GM21737 (cell line): ENCODE results near the gene CLDN20.
"Not testable (repeated sequence)": the region's sequence is repeated elsewhere in the genome, so short reads cannot be mapped to it uniquely, and the experiment has no call there.

Experiments
- ATAC-seq: cut with Tn5 transposase; IDR thresholded peaks from one replicate; pipeline ENCODE4 v1.9.1; 2021; ENCODE audit warnings: mild to moderate bottlenecking, moderate library complexity; ENCODE audit not compliant: unreplicated experiment

Gene CLDN20, protein sequence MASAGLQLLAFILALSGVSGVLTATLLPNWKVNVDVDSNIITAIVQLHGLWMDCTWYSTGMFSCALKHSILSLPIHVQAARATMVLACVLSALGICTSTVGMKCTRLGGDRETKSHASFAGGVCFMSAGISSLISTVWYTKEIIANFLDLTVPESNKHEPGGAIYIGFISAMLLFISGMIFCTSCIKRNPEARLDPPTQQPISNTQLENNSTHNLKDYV

DNA sequence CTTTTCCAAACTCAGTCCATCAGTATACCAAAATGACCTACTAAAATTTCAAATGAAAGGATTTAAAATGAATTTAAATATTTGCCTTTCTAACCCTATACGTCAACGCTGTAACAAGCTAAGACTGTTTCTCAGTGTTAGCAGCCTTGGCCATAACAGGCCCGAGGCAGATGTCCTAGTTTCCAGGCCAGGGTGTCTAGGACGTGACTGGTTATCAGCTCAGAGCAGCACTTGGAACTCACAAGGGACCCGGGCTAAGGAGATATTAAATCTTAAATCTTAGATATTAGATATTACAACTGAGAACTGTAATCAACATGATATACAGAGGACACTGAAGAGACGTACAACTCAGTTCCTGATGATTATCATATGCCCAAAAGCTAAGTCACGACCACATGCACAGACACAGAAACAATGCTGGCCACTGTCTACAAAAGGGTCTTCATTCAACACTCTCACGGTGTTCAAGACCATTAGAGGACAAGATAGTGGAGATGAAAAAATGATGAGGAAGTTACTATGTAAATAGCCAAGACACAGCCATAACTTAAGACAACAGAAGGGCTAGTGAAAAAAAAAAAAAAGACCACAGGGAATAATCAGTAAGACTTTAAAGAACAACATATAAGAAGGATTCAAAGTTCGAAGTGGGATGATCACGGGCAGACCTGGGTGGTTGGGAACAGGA lies at the start of gene CLDN20:
Gene CLDN20 (plus strand): TSS at position 641 of the 691 bp plus-strand sequence. CDS start 11,707 bp downstream, outside the sequence.
- ATAC-seq, result no peak

DNA sequence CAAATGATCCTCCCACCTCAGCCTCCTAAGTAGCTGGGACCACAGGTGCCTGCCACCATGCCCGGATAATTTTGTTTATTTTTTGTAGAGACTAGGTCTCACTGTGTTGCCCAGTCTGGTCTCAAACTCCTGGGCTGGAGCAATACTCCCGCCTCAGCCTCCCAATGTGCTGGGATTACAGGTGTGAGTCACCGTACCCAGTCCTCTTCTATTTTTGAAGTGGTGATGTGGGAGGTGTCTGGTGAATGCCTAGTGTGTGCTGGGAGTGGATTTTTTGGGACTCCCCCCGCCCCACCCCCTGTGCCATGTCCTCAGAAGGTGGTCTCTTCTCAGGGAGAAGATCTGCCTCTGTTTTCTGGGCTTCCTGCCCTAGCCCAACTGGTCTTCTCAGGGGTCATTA lies 47.9 kb upstream of the CLDN20 start:
- no peak for ATAC-seq

DNA sequence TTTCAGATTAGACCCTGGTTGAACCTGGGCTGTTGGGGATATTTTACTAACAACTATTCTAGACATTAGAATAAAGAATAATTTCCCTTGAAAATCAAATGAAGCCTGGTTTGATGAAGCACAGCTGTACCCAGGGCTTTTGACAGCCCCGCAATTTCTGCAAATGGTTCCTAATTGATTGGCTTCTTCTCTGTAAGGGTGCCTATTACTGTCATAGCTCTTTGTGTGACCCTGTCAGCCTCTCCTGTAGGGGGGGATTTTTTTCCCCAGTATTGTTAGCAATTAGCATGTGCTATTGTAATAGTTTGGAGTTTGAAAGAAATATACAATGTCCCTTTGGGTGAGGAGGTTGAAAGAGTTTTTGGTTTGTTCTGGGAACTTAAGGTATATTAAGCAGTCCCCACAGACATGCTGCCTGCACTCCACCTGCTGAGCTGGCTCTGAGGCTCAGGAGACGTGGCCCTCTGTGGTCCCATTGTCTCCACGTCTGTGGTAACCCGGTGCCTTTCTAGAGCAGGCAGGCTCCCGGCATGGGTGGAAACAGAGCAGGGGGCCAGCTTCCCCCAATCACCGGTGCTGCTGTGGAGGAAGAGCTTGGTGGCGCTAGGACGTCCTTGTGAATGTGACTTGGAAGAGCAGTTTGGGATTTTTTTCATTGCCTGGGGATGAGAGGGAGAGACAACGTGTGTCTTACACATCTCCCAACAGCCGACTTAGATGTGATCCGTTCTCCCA lies 47.3 kb upstream of the CLDN20 start:
- ATAC-seq, result no peak

DNA sequence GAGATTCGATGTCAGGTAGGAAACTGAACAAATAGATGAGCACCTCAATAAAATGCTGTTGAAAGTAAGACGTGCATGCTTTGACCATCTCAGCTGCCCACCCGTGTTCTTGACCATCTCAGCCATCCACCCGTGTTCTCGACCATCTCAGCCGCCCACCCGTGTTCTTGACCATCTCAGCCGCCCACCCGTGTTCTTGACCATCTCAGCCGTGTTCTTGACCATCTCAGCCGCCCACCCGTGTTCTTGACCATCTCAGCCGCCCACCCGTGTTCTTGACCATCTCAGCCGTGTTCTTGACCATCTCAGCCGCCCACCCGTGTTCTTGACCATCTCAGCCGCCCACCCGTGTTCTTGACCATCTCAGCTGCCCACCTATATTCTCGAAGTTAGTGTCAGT lies 45.1 kb upstream of the CLDN20 start:
- ATAC-seq, result not testable (repeated sequence)

DNA sequence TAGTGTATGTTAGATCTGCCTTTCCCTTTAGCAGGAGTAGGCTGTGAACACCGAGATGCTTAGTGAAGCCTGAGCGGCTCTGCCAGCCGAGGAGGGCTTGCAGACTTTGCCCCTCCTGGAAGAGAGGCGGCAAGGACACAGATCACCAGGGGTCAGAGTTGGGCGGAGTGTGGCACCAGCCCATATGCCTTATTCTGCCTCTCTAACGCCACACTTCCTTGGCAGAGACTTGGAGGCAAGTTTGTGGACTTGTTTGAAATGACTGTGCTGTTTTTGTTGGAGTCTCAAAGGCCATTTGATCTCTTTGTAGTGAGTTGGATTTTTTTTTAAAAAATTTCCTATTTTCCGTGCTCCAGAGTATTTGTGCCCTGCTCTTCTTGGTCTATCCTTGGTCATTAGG lies 44.5 kb upstream of the CLDN20 start:
- ATAC-seq, result no peak

DNA sequence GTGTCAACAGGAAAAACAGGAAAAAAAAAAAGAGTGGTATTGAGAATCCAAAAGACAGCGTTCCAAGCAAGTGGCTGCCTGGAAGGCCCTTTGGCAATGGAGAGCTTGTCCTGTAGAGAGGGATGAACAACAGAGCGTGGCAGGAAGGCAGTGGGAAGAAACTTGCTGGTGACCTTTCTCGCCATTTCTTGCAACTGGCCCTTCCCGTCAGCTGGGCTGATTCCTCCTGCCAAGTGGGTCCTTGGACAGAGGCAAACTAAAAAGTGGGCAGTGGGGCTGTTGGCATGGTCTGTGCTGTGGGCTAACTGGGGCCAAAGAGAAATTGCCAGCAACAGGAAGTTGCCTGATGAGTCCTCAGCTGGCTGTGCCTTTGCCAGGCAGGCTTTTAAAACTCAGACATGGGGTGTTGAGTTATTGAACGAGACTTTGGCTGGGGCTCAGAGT lies 43.9 kb upstream of the CLDN20 start:
- ATAC-seq, result no peak

DNA sequence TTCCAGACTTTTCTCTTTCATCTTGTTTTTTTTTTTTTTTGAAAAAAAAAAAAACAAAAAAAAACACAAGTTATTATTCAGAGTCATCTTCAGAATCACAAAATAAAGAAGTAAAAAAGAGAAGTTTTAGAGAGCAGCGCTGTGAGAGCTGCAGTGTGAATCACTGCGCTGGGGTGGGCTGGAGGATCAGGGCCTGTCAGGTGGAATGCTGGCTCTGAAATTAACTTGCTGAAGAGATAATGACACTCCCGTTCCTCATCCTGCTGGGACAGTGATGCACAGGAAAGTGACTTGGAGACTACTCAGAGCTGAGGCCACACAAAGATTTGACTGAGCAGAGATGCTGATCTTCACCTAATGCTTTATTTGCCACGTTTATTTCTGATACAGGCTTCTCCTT lies 42.7 kb upstream of the CLDN20 start:
- ATAC-seq, result no peak

DNA sequence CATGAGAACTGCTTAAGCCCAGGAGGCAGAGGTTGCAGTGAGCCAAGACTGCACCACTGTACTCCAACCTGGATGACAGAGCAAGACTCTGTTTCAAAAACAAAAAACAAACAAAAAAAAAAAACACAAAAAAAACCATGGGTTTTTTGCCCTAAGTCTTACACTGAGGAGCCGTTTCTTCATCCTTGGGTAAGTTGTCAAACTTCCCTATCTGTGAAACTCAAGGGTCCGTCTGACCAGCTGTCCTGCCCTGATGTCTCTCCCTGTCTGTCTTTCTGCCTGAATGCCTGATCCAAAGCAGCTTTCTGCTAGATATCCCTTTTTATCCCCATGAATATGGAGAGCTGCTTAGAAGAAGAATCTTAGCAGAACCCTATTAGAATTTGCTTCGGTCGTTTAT lies 41.3 kb upstream of the CLDN20 start:
- no peak for ATAC-seq

DNA sequence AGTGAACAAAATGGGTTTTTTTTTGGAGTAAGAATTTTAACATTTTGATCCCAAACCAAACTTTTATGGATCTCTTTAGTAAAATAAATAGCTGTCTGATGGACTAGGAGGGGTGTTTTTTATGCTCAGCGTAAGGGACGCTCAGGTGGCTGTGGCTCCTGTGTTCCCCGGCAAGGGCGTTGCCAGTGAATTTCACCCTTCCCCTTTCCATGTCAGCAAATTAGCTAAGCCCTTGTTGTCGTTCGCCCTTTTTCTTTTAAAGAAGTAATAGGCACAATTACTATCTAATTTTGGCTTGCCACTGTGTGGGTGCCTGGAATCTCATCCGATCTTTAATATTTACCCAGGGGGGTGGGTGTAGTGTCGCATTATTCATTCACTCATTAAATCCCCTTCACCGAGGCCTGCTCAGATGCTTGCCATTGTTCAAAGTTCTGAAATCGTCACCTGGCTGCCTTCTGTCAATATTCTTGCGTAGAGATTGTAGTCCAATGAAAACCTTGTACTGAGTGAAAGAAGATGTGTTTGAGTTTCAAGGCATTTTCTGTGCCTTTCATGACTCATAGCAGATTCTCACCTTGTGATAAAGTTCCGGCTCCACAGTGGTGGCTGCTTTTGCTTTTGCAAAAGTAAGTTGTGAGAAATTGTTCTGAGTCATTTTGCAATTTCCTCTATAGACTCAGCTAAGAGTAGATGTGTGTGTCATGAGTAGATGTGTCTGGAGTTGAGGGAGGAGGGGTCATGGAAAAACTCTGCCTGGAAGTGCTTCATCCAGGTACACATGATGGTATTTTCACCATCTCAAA lies 40.0 kb upstream of the CLDN20 start:
- ATAC-seq, result peak; percentile 95

DNA sequence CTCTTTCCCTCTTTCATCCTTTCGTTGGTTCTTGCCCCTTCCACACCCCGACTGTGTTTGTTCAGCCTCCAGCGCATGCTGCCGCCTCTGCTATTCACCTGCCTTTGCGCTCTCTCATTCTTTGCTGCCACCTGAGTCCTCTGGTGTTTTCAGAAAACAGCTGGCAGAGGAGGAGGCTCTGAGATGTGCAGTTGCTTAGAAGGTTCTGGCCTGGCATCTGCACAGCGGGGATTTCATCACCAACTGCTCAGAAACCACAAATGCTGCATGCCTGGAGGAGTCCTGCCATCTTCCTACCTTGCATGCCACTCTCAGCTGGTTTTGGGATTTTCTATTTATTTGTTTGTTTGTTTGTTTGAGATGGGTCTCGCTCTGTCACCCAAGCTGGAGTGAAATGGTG lies 39.2 kb upstream of the CLDN20 start:
- no peak for ATAC-seq

DNA sequence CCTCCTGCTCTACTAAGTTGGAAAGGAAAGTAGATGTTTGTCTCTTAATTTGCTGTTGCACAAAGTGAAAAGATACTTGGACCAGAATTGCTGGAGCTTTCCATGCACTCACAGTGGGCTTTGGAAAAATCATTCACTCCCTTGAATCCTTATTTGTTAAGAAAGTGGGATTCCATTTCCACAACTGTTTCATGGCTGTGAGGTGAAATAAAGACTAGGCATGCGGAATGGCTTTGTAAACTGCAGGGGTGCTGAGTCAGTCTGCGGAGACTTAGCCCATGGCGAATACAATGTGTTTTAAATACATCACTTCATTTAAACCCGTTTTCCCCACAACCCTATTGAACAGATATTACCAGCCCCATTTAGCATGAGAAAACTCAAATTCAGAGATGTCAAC lies 36.8 kb upstream of the CLDN20 start:
- no peak for ATAC-seq

DNA sequence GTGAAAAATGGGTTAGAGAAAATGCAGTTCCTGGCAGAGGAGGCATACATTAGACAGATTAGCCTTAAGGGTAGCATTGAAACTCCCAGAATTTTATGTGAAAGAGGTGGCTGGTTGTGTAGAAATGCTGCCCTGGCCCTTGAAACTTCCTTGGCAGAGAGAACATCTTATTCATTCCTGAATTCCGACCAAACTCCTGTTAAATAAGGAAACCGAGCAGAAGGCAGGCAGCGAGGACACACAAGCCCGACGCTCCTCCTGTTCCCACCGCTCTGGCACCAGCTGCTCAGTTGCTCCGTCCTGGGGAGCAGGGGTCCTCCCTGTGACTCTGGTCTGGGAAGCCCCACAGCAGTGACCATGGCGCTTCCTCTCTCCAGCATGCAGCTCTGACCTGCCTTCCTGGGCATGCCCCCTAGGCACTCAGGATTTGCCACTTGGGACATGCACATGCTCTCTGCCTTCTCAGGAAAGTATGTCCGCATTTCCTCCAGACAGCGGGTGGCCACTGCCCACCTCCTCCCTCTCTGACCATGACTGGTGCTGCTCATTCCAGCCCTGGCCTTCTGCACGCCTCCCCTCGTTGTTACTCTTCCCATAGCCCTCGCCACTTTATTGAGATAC lies 35.2 kb upstream of the CLDN20 start:
- ATAC-seq, result no peak

DNA sequence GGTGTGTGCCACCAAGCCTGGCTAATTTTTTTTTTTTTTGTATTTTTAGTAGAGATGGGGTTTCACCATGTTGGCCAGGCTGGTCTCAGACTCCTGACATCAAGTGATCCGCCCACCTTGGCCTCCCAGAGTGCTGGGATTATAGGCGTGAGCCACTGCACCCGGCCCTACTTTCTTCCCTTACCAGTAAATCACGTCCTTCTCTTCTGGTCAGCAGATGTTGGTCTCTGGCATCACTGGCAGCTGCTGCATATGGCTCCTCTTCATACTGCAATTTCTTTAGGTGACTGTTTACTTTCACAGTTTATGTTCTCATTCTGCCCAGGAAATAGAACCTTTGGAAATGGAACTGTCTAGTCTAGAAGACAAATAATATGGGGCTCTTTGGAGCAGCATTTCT lies 32.8 kb upstream of the CLDN20 start:
- ATAC-seq, result not testable (repeated sequence)

DNA sequence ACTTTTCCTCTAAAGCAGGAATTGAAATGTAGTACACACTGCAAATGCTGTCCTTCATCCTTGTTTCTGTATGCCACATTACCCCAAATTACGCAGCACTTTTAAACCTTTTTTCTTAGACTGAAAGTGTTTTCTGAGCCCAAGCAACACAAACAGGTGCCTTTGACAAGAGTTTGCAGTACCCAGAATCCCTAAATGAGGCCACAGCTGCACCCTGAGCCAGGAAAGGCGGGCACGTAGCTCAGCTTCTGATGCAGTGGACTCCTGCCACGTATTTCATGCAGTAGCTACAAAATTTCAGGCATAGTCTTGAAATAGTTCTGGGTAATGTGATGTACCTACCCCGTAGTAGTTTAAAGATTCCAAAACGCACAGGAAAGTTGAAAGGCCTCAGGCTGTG lies 31.0 kb upstream of the CLDN20 start:
- no peak for ATAC-seq

DNA sequence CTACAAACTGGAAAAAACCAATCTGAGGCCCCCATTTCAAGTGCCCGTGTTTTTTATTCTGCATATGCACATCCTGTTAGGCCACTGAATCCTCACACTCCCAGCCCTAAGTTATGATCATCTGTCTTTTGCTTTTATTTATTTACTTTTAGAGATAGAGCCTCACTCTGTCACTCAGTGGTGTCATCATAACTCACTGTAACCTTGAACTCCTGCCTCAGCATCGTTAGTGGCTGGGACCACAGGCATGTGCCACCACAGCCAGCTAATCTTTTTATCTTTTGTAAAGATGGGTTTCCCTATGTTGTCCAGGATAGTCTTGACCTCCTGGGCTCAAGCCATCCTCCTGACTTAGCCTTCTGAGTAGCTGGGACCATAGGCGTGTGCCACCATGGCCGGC lies 29.6 kb upstream of the CLDN20 start:
- ATAC-seq, result no peak

DNA sequence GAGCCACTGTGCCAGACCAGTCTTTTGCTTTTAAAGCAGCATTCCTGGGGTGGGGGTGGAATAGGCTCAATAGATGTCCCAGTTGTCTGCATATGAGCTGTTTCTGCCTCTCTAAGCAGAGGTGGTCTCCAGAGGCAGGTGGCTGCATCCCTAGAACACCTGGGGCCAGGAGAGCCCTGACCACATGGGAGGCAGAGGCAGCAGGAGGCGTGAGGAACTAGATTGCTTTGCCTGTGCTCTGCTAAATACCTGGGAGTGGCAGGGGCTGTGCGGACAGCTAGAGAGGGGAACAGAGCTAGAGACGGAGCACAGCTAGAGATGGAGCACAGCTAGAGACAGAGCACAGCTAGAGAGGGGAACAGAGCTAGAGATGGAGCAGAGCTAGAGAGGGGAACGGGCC lies 29.1 kb upstream of the CLDN20 start:
- ATAC-seq, result no peak

DNA sequence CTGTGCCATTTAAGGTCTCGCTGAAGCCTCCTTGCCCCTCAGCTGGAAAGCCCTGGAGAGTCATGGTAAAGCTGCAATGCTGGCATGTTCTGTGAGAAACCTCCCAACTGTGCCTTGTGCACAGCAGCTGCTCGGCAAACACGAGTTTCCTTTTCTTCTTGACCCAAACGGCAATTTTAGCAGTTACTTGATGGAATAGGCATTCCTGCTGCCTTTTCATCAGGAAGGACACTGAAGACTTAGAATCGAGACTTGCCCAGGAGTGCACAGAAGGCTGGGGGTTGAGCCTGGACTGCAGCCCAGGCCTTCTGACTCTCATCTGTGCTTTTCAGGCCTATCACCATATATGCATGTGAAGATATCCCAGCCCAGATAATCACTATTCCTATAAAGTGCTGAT lies 28.7 kb upstream of the CLDN20 start:
- ATAC-seq, result no peak

DNA sequence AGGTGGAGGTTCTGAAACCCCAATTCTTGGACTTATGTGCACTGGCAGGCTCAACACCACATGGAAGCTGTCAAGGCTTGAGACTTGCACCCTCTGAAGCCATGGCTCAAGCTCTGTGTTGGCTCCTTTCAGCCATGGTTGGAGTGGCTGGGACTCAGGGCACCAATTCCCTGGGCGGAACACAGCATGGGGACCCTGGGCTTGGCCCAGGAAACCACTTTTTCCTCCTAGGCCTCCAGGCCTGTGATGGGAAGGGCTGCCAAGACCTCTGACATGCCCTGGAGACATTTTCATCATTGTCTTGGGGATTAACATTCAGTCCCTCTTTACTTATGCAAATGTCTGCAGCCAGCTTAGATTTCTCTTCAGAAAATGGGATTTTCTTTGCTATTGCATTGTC lies 26.2 kb upstream of the CLDN20 start:
- ATAC-seq, result no peak

DNA sequence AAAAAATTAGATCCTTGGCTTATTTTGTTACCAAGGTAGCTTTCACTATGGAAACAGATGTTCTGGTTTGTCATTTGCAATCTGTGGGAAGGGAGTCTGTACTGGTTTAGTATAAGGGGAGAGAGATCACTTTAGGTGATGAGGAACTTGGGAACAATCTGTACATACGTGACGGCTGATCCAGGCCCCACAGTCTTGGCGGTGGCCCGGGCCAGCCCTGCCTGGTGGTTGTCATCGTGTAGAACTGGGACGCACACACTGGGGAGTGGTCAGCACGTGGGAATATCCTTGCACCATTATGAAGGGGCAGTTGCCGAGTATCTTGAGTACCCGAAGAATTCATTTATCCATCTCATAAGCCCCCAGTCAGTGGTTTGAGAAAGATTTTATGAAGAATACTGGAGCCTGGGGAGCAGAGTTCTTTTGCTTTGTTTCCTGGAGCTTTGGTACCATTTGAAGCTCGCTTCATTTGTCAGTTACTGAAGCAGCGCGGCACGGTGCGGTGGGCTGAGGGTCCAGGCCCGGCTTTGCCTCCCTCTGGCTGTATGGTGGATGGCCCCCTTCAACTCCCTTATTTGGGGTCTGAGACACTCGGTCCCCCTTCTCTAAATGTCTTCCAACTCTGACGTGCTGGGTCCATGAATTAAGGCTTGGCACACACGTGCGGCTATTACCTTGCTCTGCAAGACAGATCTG lies 22.8 kb upstream of the CLDN20 start:
- ATAC-seq, result no peak

DNA sequence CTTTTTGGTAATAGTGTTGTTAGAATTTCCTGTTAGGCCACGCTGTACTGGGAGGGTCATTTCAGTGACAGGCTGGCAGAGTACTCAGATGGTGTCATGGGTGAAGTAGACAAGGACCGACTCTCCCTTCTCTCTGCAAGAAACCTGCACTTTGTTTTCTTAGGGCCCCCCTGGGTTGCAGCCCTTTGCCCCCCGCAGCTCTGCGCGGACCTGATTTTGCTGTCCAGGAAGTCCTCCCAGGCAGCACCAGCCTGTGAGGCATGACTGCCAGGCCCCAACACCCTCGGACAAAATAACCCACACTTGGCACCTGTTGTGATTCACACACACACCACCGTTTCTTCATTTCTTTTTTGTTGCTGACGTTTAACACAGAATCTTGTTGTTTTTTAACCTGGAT lies 21.8 kb upstream of the CLDN20 start:
- no peak for ATAC-seq
